GM18498 (cell line): ENCODE results near the gene LMF1.

Source experiments
- ATAC-seq: cut with Tn5 transposase; IDR thresholded peaks from one replicate; pipeline ENCODE4 v1.9.1; 2021; ENCODE audit warnings: mild to moderate bottlenecking, moderate library complexity; ENCODE audit not compliant: unreplicated experiment

Gene LMF1

GRCh38 chr16:1003391-1004347, 32.9 kb upstream of the LMF1 start:
- no peak for ATAC-seq

DNA sequence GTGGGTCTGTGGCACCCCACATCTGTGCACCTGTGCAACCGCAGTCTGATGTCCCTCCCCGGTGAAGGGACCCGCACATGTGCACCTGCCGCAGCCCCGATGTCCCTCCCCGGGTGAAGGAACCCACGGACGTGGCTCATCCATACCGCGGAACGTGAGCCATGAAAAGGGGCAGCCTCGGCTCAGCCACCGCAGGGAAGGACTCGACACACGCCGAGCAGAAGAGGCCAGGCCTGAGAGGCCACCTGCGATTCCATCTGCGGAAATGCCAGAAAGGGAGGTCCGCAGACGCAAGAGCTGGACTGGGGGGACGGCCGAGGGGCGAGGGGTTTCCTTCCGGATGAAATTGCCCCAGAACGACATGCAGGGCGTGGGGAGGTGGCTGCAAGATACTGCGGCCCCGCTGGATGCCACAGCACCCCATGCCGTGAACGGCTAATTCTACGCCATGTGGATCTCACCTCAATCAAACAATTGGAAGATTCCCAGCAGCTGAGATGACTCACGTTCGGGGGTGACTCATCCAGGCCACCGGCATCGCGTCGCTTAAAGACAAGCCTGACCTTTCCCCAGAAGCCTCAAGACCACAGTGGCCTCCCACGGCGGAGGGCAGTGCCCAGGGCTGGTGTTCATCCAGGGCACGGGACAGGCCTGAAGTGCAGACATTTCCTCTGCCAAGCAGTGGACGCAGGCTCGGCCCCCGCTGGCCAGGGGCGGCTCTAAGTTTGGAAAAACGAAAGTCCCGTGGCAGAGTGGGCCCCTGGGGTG, 31.8 kb upstream of the LMF1 start:
- ATAC-seq, result no peak

- no peak for ATAC-seq
Measured at GRCh38 chr16:1001096-1001495, 30.3 kb upstream of the LMF1 start.

DNA sequence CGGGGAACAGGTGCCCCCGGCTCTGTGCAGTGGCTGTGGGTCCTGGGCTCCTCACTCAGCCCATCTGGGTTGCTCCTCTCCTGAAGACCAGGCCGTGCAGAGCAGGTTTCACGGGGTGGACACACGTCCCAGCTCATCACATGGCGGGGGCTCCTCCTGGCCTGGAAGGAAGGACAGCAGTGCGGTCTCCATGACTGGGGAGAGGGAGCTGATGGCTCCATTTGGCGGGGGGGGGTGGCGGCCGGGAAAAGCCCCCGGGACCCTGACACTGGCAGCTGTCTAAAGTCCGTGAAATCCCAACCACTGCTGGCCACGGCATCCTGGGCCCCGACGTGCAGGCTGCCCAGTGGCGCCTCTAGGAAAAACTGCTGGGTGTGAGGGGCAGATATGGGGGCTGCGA, 29.8 kb upstream of the LMF1 start:
- no peak for ATAC-seq

DNA sequence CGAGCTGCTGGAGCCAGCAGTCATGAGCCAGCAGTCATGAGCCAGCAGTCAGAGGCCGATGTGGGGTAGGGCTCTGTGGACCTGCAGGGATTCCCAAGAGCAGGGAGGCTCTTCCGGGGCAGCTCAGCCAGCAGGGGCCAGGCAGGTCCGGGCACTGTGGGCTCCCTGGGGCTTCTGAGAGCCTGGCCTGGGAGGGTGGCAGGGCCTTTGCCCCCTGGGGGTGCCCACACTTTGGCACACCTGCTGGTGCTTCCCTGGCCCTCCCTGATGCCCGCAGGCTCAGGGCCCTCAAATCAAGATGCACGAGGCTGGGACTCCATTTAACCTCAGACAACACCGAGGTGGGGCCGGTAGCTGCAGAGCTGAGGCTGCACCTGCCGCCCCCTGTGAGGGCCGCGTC, 28.9 kb upstream of the LMF1 start:
- ATAC-seq, result no peak

DNA sequence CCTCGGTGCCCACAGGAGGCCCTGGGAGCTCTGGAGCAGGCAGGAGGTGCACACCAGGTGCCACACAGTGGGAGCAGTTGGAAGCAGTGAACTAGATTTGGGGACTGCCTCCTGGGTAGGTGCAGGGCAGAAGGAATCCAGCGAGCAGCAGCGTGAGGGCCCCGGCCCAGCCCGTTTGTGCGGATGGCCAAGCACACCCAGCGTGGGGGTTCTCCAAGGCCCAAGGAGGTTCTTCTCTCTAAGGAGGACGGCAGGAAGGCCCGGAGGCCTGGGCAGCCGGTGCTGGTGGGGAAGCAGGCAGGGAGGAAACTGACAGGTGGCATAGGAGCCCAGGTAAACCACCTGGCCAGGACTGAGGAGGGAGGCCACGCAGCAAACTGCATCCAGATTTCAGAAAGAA, 27.8 kb upstream of the LMF1 start:
- no peak for ATAC-seq

- ATAC-seq, result no peak
Measured at GRCh38 chr16:998211-998610, 27.4 kb upstream of the LMF1 start.

- no peak for ATAC-seq
Measured at GRCh38 chr16:997440-998051, 26.8 kb upstream of the LMF1 start.

GRCh38 chr16:996681-997080, 25.9 kb upstream of the LMF1 start:
- no peak for ATAC-seq

DNA sequence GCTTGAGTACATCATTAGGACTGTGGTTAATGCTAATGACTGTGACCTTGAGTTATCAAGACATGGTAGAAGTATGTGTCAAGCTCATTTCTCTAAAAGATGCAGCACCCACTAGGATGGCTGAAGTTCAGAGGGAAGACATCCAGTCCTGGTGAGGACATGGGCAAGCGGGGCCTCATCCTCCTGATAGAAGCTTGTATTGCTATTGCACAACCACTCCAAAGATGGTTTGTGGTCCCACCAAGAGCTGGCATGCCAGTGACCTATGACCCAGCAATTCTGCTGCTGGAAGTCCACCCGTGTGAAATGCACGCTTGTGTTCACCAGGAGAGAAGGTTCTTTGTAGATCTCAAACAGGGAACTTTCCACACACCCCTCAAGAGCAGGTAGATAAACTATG, 25.0 kb upstream of the LMF1 start:
- ATAC-seq, result no peak

- ATAC-seq, result no peak
Measured at GRCh38 chr16:995087-995486, 24.3 kb upstream of the LMF1 start.

- no peak for ATAC-seq
Measured at GRCh38 chr16:993731-994130, 22.9 kb upstream of the LMF1 start.

DNA sequence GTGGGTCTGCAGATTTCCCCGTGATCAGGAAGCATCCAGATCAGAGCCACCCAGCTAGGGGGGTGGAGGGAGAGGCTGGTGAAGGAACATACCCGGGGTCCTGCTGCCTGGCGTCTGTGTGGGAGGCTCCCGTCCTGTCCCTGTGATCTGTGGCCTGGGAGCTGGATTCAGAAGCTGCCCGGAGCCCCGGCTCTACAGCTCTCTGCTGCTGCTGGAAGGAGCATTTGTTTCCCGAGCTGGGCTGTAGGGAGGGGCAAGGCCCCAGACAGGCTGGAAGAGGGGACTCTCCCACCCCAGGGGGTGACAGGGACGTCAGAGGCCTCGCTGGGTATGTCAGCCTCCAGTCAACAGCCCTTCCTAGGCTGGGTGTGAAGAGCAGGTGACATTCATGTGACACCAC, 21.0 kb upstream of the LMF1 start:
- ATAC-seq, result no peak

GRCh38 chr16:991345-991744, 20.6 kb upstream of the LMF1 start:
- no peak for ATAC-seq

DNA sequence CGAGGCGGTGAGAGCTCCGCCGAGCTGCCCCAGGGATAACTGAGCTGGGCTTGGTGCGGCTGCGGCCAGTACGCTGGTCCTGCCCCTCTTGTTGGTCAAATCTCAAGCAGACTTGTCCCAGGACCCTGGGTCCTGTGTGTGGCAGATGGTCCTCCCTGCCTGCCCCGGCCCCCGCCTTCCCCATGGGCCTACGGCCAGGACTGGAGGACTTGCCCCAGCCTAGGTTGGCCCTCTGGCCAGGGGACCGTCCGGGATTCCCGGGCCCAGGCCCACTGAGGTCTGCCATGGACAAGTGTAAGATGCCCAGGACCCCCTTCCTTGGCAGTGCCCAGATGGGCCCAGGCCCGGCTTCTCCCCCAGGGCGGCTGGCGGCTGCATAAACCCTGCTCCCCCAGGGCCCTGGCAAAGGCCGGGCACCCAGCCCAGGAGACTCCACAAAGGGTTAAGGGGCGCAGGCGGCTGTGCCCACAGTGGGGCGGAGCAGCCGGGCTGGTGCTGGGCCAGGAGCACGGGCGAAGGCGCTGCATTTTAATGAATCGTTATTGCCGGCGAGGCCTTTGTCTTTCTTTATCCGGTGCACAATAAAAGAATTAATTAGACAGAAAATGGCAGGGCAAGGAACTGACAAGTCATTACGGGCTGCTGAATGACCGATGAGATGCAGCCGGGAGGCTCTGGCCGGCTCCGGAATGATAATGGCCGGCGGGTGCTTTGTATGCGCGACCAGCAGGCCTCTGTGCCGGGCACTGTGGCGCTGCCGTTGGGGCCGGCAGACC, 19.9 kb upstream of the LMF1 start:
- ATAC-seq, result no peak

DNA sequence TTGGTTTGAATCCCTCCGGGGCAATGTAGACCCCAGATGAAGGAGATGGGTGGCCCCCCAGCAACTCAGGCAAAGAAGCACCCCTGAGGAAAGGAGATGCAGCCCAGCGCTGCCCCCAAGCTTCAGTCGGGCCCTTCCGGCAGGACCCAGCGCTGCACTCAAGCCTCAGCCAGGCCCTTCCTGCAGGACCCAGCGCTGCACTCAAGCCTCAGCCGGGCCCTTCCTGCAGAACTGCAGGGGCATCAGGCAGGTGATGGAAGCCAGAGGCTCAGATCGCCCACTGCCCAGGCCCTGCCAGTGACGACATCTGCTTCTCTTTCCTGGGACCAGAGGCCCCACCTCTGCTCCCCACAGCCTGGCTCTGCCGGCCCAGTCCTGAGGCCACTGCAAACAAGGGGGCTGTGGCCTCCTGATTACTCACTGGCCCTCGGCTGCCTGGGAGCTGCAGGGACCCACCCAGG, 18.6 kb upstream of the LMF1 start:
- no peak for ATAC-seq

GRCh38 chr16:988471-989353, 17.9 kb upstream of the LMF1 start:
- ATAC-seq, result no peak

GRCh38 chr16:987906-988305, 17.1 kb upstream of the LMF1 start:
- ATAC-seq, result no peak

DNA sequence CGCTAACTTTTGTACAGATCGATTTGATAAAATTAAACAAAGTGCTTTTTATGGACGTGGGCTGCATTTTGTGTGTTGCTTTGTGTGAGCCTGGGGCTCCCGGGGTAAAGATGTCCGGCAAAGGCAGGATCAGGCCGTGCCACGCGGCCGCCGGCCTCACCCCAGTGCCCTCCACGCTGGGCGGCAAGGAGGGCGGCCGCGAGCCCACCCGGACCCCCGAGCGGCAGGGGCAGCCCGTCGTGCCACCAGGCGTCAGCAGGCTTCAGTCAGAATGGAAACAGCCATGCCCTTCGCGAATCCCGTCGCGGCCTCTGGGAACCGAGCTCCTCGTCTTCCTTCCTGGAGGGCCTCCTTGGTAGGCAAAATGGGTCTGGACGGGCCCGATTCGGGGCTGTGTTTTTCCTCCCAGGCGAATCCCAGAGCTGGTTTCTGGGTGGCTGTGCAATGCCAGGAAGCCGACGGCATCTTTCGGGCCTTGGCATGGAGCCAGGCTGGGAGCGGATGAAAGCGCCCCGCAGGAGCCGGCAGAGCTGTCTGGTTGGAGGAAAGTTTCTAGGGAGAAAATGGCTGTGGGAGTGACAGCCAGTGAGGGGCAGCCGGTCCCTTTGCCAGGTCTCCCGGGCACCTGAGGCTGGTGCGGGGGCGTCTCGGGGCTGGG, 16.3 kb upstream of the LMF1 start:
- ATAC-seq, result no peak
